ENCODE results near the gene AGO4. TPM values are rescaled to one million over a fixed set of nuclear protein-coding genes. Genes with fewer than 3 reads are reported as not detected.

Gene AGO4
- total RNA-seq = 10.9 and 11.7 TPM in 2 replicates

DNA sequence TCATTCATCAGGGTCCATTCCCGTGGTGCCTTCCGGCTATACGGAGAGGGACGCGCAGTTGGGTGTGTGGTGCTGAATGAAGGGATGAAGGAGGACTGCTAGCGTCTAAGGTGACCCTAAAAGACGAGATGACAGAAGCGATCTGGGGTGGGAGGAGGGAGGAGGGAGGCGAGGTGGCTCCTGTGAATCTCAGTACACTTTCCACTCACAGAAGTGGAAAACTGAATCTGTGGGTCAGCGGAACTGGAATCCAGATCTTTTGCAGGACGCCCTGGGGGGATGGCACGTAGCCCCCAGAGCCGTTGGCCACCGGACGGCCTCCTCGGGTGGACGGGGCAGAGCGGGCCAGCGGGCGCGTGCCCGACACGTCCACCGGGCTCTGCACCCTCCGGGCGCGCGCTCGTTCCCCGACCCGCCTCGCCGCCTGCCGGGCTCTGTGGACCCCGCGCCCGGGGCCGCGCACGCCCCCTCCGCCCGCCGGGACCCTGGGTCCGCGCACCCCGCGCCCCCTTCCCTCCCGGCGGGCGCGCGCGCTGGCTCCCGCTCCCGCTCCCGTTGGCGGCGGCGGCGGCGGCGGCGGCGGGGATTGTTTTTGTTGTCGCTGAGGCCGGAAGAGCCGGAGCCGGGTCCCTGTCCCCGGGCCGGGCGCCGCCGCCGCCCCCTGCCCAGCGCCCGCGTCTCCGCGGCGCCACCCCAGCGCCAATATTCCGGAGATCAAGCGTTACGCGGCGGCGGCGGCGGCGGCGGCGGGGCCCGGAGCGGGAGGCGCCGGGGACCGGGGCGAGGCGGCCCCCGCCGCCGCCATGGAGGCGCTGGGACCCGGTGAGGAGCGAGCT is at the start of gene AGO4:
AGO4 (plus strand) TSS at position 403 of the 836 bp plus-strand sequence; CDS start at position 804, 401 bp downstream.

DNA sequence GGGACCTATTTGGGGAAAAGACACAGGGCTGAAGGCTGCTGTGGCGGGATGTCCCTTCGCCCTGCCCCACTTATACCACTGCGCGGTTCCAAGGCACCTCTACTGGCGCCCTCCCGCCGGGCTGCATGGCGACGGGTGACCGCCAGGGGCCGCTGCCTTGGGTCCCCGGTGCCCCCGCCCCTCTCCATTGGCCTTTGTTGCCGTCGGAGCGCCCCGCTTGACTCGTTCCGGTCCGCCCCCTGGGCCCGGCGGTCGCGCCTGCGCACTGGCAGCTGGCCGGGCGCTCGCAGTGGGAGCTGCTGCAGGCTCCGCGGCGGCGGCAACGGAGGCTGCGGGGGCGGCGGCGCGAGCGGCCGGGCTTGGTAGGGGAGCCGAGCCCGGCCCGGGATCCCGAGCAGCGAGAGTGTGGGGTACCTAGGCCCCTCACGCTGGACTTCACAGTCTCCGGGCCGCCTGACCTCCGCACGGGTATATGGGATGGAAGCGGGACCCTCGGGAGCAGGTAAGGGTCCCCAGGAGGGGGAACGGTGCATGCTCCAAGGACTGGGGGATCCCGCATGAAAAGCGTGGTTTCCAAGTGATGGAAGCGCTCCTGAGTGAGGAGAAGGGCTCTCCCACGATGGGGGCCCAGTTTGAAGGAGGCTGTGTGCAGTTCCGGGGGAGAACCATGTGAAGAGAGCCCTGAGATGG is 75.3 kb downstream of the AGO4 start, which contains the start of gene AGO1:
AGO1 (plus strand) TSS at position 265 of the 690 bp plus-strand sequence; CDS start at position 478, 213 bp downstream.

Other genes starting within 250 kb of the AGO4 start
- under 0.01 TPM in 1 of 2 replicates, not detected in the other for gene TFAP2E, start 234.7 kb upstream of the AGO4 start, total RNA-seq
- gene PSMB2, start 166.5 kb upstream of the AGO4 start, total RNA-seq = 23.4 and 28.0 TPM in 2 replicates
- 15.3 and 21.6 TPM in 2 replicates for gene C1orf216, start 89.1 kb upstream of the AGO4 start, total RNA-seq
- gene CLSPN, start 38.0 kb upstream of the AGO4 start, total RNA-seq = 13.3 and 25.4 TPM in 2 replicates
- 7.4 and 9.1 TPM in 2 replicates for gene AGO1, start 75.2 kb downstream of the AGO4 start, total RNA-seq
- gene AGO3, start 123.1 kb downstream of the AGO4 start, total RNA-seq = 6.2 and 10.9 TPM in 2 replicates